ENCODE results near the gene TCERG1L.
"Not testable (repeated sequence)": the region's sequence is repeated elsewhere in the genome, so short reads cannot be mapped to it uniquely, and the experiment has no call there.

TCERG1L gene

GRCh38 chr10:131179361-131179760, 132.2 kb downstream of the TCERG1L start:
- DNase-seq: no peak

GRCh38 chr10:131178521-131179331, 132.8 kb downstream of the TCERG1L start:
- no peak for DNase-seq

- no peak for DNase-seq
These were observed 133.8 kb downstream of the TCERG1L start for GRCh38 chr10:131177431-131178327.

GRCh38 chr10:131176907-131177306, 134.6 kb downstream of the TCERG1L start:
- no peak for DNase-seq

GRCh38 chr10:131176324-131176723, 135.2 kb downstream of the TCERG1L start:
- not testable (repeated sequence) for DNase-seq

- no peak for DNase-seq
These were observed 135.6 kb downstream of the TCERG1L start for GRCh38 chr10:131175891-131176290.

- no peak for DNase-seq
These were observed 136.6 kb downstream of the TCERG1L start for GRCh38 chr10:131174651-131175540.

GRCh38 chr10:131174211-131174565, 137.3 kb downstream of the TCERG1L start:
- no peak for DNase-seq

GRCh38 chr10:131173484-131174210, 137.9 kb downstream of the TCERG1L start:
- DNase-seq: no peak

GRCh38 chr10:131172433-131172832, 139.1 kb downstream of the TCERG1L start:
- DNase-seq: no peak

- no peak for DNase-seq
These were observed 142.4 kb downstream of the TCERG1L start for GRCh38 chr10:131169146-131169545.

GRCh38 chr10:131168238-131168875, 143.2 kb downstream of the TCERG1L start:
- no peak for DNase-seq

GRCh38 chr10:131167036-131167860, 144.3 kb downstream of the TCERG1L start:
- DNase-seq: no peak

GRCh38 chr10:131166486-131166885, 145.0 kb downstream of the TCERG1L start:
- no peak for DNase-seq

GRCh38 chr10:131165092-131165491, 146.4 kb downstream of the TCERG1L start:
- DNase-seq: no peak

GRCh38 chr10:131162866-131163843, 148.4 kb downstream of the TCERG1L start:
- no peak for DNase-seq

GRCh38 chr10:131162211-131162610, 149.3 kb downstream of the TCERG1L start:
- DNase-seq: no peak

GRCh38 chr10:131161087-131161486, 150.4 kb downstream of the TCERG1L start:
- DNase-seq: no peak

GRCh38 chr10:131160219-131160875, 151.2 kb downstream of the TCERG1L start:
- no peak for DNase-seq
